ENCODE data around the gene VPS4B. TPM values are rescaled to one million over a fixed set of nuclear protein-coding genes. Genes with fewer than 3 reads are reported as not detected.
"Not testable (repeated sequence)": the region's sequence is repeated elsewhere in the genome, so short reads cannot be mapped to it uniquely, and the experiment has no call there.

The VPS4B gene
- total and polyA plus RNA-seq, 9 donors, result 18.6 to 43.4 (median 34.7) TPM

GRCh38 chr18:63465059-63465458 lies 42.8 kb upstream of the VPS4B start:
- 75 to 78% (median 75%) methylated on average over 2 of the region's 2 CpGs for WGBS, 3 donors
- intact Hi-C loops (cut with DNase I), result no loop called here
- Histone ChIP-seq H3K4me3 (no peak overlapping the region), H3K27me3 (no peaks in the 10 kb centered on the region), H3K9me3 (no peaks in the 10 kb centered on the region), H3K36me3 (no peaks in the 10 kb centered on the region), H3K4me1 (ENCODE audit: insufficient read depth) (no peaks in the 10 kb centered on the region), H3K27ac (no peak overlapping the region)
- DNase-seq, result no peak
- TF ChIP-seq POLR2A (IDR thresholded peaks at IDR 0.05), result no peak
- TF ChIP-seq CTCF (IDR thresholded peaks at IDR 0.05), result no peak

- Histone ChIP-seq H3K4me3 (no peak overlapping the region), H3K36me3 (no peaks in the 10 kb centered on the region), H3K27me3 (no peaks in the 10 kb centered on the region), H3K4me1 (ENCODE audit: insufficient read depth) (no peaks in the 10 kb centered on the region), H3K27ac (no peak overlapping the region), H3K9me3 (no peaks in the 10 kb centered on the region)
- intact Hi-C loops (cut with DNase I), result no loop called here
- DNase-seq, result no peak
- TF ChIP-seq EP300 (IDR thresholded peaks at IDR 0.05), result no peak
- TF ChIP-seq CTCF (IDR thresholded peaks at IDR 0.05), result no peak
- TF ChIP-seq POLR2A (IDR thresholded peaks at IDR 0.05), result no peak
- 96 to 98% (median 97%) methylated on average over 2 of the region's 2 CpGs for WGBS, 3 donors
Measured at GRCh38 chr18:63464434-63464833, 42.2 kb upstream of the VPS4B start.

GRCh38 chr18:63460414-63460813 lies 38.1 kb upstream of the VPS4B start:
- Histone ChIP-seq H3K4me3 (no peak overlapping the region), H3K9me3 (no peaks in the 10 kb centered on the region), H3K27me3 (no peaks in the 10 kb centered on the region), H3K27ac (no peak overlapping the region), H3K4me1 (ENCODE audit: insufficient read depth) (no peaks in the 10 kb centered on the region), H3K36me3 (no peaks in the 10 kb centered on the region)
- TF ChIP-seq EP300 (IDR thresholded peaks at IDR 0.05) (no peak), POLR2A (IDR thresholded peaks at IDR 0.05) (no peak), CTCF (IDR thresholded peaks at IDR 0.05) (no peak)
- WGBS, 3 donors, result 59 to 74% (median 65%) methylated on average over 1 of the region's 1 CpG
- intact Hi-C loops (cut with DNase I), result no loop called here
- DNase-seq, result no peak

GRCh38 chr18:63457977-63458376 lies 35.7 kb upstream of the VPS4B start:
- Histone ChIP-seq H3K4me1 (ENCODE audit: insufficient read depth) (peaks cover 4% of the 10 kb centered on the region), H3K27ac (no peak overlapping the region), H3K27me3 (no peaks in the 10 kb centered on the region), H3K36me3 (no peaks in the 10 kb centered on the region), H3K4me3 (no peak overlapping the region), H3K9me3 (no peaks in the 10 kb centered on the region)
- TF ChIP-seq CTCF (IDR thresholded peaks at IDR 0.05), result no peak
- TF ChIP-seq POLR2A (IDR thresholded peaks at IDR 0.05), result no peak
- TF ChIP-seq EP300 (IDR thresholded peaks at IDR 0.05), result no peak
- intact Hi-C loops (cut with DNase I), result no loop called here
- no peak for DNase-seq
- 81 to 86% (median 83%) methylated on average over 6 of the region's 6 CpGs for WGBS, 3 donors

- no peak overlapping the region for H3K27ac ChIP-seq
- 38 to 52% (median 41%) methylated on average over 8 of the region's 8 CpGs for WGBS, 3 donors
- intact Hi-C loops (cut with DNase I), result no loop called here
- H3K9me3 ChIP-seq, result no peaks in the 10 kb centered on the region
- peak in 1 of 5 donors; percentile 23 for DNase-seq
- H3K27me3 ChIP-seq, result no peaks in the 10 kb centered on the region
- TF ChIP-seq CTCF (IDR thresholded peaks at IDR 0.05) (no peak), EP300 (IDR thresholded peaks at IDR 0.05) (no peak), POLR2A (IDR thresholded peaks at IDR 0.05) (no peak)
- H3K36me3 ChIP-seq, result no peaks in the 10 kb centered on the region
- H3K4me3 ChIP-seq, result no peak overlapping the region
- peaks cover 14% of the 10 kb centered on the region for H3K4me1 ChIP-seq (ENCODE audit: insufficient read depth)
Measured at GRCh38 chr18:63454497-63454896, 32.2 kb upstream of the VPS4B start.

GRCh38 chr18:63452751-63453150 lies 30.5 kb upstream of the VPS4B start:
- H3K27me3 ChIP-seq; H3K36me3 ChIP-seq; H3K4me3 ChIP-seq; DNase-seq; H3K9me3 ChIP-seq; intact Hi-C loops (cut with DNase I): not testable (repeated sequence)
- Histone ChIP-seq H3K4me1 (ENCODE audit: insufficient read depth) (peaks cover 14% of the 10 kb centered on the region), H3K27ac (peak overlapping the region in 1 of 2 donors; percentile 78)
- 16 to 43% (median 19%) methylated on average over 5 of the region's 5 CpGs for WGBS, 3 donors

Data from ovary (tissue), 9 donors.